Stimulated activated CD4-positive, alpha-beta T cell treated with anti-CD3 and anti-CD28 coated beads, Interleukin-12 subunit alpha, Interleukin-12 subunit beta, amount 100 ng/mL, for 4 hours (primary cell): ENCODE data around the gene ULK4.

Experiments used
- DNase-seq: peaks from one replicate; pipeline ENCODE4 v3.0.0-alpha.2; 2020

The ULK4 gene

GRCh38 chr3:41331041-41331440 is 630.9 kb downstream of the ULK4 start:
- no peak for DNase-seq

GRCh38 chr3:41330465-41330864 is 631.4 kb downstream of the ULK4 start:
- DNase-seq: no peak

- no peak for DNase-seq
Measured at GRCh38 chr3:41329881-41330280, 632.0 kb downstream of the ULK4 start.

- no peak for DNase-seq
Measured at GRCh38 chr3:41328926-41329325, 633.0 kb downstream of the ULK4 start.

GRCh38 chr3:41327718-41328117 is 634.2 kb downstream of the ULK4 start:
- DNase-seq: no peak

- DNase-seq: no peak
Measured at GRCh38 chr3:41324156-41324475, 637.8 kb downstream of the ULK4 start.

- no peak for DNase-seq
Measured at GRCh38 chr3:41323467-41324155, 638.3 kb downstream of the ULK4 start.

- DNase-seq: no peak
Measured at GRCh38 chr3:41321642-41321980, 640.3 kb downstream of the ULK4 start.

- DNase-seq: no peak
Measured at GRCh38 chr3:41320953-41321641, 640.8 kb downstream of the ULK4 start.

GRCh38 chr3:41318520-41318919 is 643.4 kb downstream of the ULK4 start:
- DNase-seq: no peak

- DNase-seq: no peak
Measured at GRCh38 chr3:41317718-41318117, 644.2 kb downstream of the ULK4 start.

GRCh38 chr3:41317298-41317697 is 644.6 kb downstream of the ULK4 start:
- DNase-seq: no peak

- no peak for DNase-seq
Measured at GRCh38 chr3:41315126-41315525, 646.8 kb downstream of the ULK4 start.

GRCh38 chr3:41308119-41308518 is 653.8 kb downstream of the ULK4 start:
- no peak for DNase-seq

- no peak for DNase-seq
Measured at GRCh38 chr3:41307065-41307464, 654.8 kb downstream of the ULK4 start.

GRCh38 chr3:41304593-41304992 is 657.3 kb downstream of the ULK4 start:
- DNase-seq: no peak

- DNase-seq: no peak
Measured at GRCh38 chr3:41302295-41302694, 659.6 kb downstream of the ULK4 start.

GRCh38 chr3:41301548-41301947 is 660.4 kb downstream of the ULK4 start:
- DNase-seq: no peak

GRCh38 chr3:41299036-41299435 is 662.9 kb downstream of the ULK4 start:
- DNase-seq: no peak

- DNase-seq: no peak
Measured at GRCh38 chr3:41297750-41298149, 664.2 kb downstream of the ULK4 start.

- no peak for DNase-seq
Measured at GRCh38 chr3:41296556-41296955, 665.3 kb downstream of the ULK4 start.

GRCh38 chr3:41295740-41296139 is 666.2 kb downstream of the ULK4 start:
- no peak for DNase-seq

GRCh38 chr3:41293169-41293681 is 668.7 kb downstream of the ULK4 start:
- DNase-seq: no peak

- no peak for DNase-seq
Measured at GRCh38 chr3:41290736-41291135, 671.2 kb downstream of the ULK4 start.

- no peak for DNase-seq
Measured at GRCh38 chr3:41290306-41290705, 671.6 kb downstream of the ULK4 start.
